Measurements from ENCODE around the gene PLPPR5.

- TF ChIP-seq CTCF (IDR thresholded peaks at IDR 0.05) (no peak), POLR2A (IDR thresholded peaks at IDR 0.05) (no peak)
Observed at GRCh38 chr1:98884864-98885263, 119.8 kb downstream of the PLPPR5 start.
